Fibroblast of lung (primary cell): ENCODE results near the gene FRMD4A. TPM values are rescaled to one million over a fixed set of nuclear protein-coding genes. Genes with fewer than 3 reads are reported as not detected.

Source experiments
- DNase-seq, 2 donors: peaks; one replicate each; pipeline versions ENCODE4 v3.0.0 to v3.0.0-alpha.2; 2010; ENCODE audit warnings: low read depth in 2 of 2
- H2AFZ ChIP-seq: 2 replicates; pipeline ENCODE4 v1.5.1; 2012; ENCODE audit warnings: low read length, control low read depth, inconsistent platforms
- H3K27ac ChIP-seq: 2 replicates; pipeline ENCODE4 v1.5.1; 2011; ENCODE audit warnings: low read length, control low read depth; ENCODE audit not compliant: insufficient read depth
- H3K27me3 ChIP-seq: 2 replicates; pipeline ENCODE4 v1.5.1; 2011; ENCODE audit warnings: mild to moderate bottlenecking, low read length; ENCODE audit not compliant: control insufficient read depth, insufficient read depth
- H3K36me3 ChIP-seq: 2 replicates; pipeline ENCODE4 v1.5.1; 2011; ENCODE audit warnings: low read length; ENCODE audit not compliant: control insufficient read depth, insufficient read depth
- H3K4me1 ChIP-seq: 2 replicates; pipeline ENCODE4 v1.5.1; 2011; ENCODE audit warnings: low read length; ENCODE audit not compliant: control insufficient read depth, insufficient read depth; ENCODE audit errors: extremely low read depth
- H3K4me2 ChIP-seq: 2 replicates; pipeline ENCODE4 v1.5.1; 2011; ENCODE audit warnings: low read length, control low read depth; ENCODE audit not compliant: insufficient read depth; ENCODE audit errors: extremely low read depth
- H3K4me3 ChIP-seq, 4 experiments: fragments of 200-600 bp in 1 of 4; sonication (generic) in 1 of 4; replicated peaks in 1 of 4; 2 replicates each; pipeline ENCODE4 v1.5.1; 2011 to 2016; ENCODE audit warnings: low read length in 4 of 4, low read depth in 3 of 4, mild to moderate bottlenecking in 3 of 4, control low read depth in 2 of 4, inconsistent platforms in 1 of 4, mixed read lengths in 1 of 4; ENCODE audit not compliant: insufficient read depth in 1 of 4; ENCODE audit errors: control extremely low read depth in 1 of 4
- H3K79me2 ChIP-seq: 2 replicates; pipeline ENCODE4 v1.5.1; 2012; ENCODE audit warnings: mild to moderate bottlenecking, low read length, inconsistent platforms; ENCODE audit not compliant: control insufficient read depth, insufficient read depth
- H3K9ac ChIP-seq: 2 replicates; pipeline ENCODE4 v1.5.1; 2011; ENCODE audit warnings: mild to moderate bottlenecking, low read length, control low read depth; ENCODE audit not compliant: insufficient read depth
- H3K9me3 ChIP-seq: 2 replicates; pipeline ENCODE4 v1.5.1; 2012; ENCODE audit warnings: low read depth, low read length; ENCODE audit not compliant: control insufficient read depth, insufficient read depth
- H4K20me1 ChIP-seq: 2 replicates; pipeline ENCODE4 v1.5.1; 2011; ENCODE audit warnings: low read length; ENCODE audit not compliant: control insufficient read depth, insufficient read depth; ENCODE audit errors: extremely low read depth
- EZH2 ChIP-seq: IDR thresholded peaks from 2 replicates; pipeline ENCODE4 v1.5.1; 2012; ENCODE audit warnings: low read length, control low read depth, mild to moderate bottlenecking; ENCODE audit errors: missing control alignments
- polyA plus RNA-seq, 2 donors: library from polyadenylated mRNA; depleted of rRNA in 1 of 2; stranded (reverse) in 1 of 2; unstranded in 1 of 2; fragments of >200 nt; gene quantifications; 2 replicates each; pipeline ENCODE4 v1.2.1, GENCODE V29; 2011 to 2012; ENCODE audit warnings: missing spikeins in 1 of 2
- total RNA-seq: library from RNA; depleted of rRNA; stranded (reverse); fragments of >200 nt; gene quantifications from 2 replicates; pipeline ENCODE4 v1.2.1, GENCODE V29; 2014
- TF ChIP-seq, protein P1 (sequence below), 2 donors: IDR thresholded peaks in 1 of 2; conservative IDR thresholded peaks in 1 of 2; 1 replicate in 1 of 2; 2 replicates in 1 of 2; pipeline ENCODE4 v1.5.1; 2011 to 2012; ENCODE audit warnings: low read length in 2 of 2, control low read depth in 1 of 2, inconsistent platforms in 1 of 2, low read depth in 1 of 2, mild to moderate bottlenecking in 1 of 2

The FRMD4A gene
- total and polyA plus RNA-seq, 2 donors (not counting 1 experiment from before 2014, with no cell fraction given), result 26.9 to 63.6 TPM

DNA sequence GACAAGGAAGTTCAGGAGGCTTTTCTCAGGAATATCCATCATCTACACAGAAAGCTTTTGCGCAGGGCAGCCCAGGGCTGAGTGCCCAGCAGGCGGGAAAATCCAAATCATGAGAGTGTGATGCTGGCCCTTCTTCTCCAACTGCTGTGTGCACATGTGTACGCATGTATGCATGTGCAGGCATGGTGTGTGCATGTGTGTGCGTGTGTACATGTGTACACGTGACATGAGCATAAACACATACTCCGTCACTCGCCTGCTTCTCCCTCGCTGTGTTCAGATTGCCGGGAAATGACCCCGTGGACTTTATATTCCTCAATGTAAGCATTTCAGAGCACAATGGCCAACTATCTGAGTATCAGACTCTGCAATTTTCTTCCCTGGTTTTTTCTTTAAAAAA is 658.8 kb downstream of the FRMD4A start:
- no peaks in the 10 kb centered on the region for H3K9me3 ChIP-seq
- TF ChIP-seq, protein P1, sequence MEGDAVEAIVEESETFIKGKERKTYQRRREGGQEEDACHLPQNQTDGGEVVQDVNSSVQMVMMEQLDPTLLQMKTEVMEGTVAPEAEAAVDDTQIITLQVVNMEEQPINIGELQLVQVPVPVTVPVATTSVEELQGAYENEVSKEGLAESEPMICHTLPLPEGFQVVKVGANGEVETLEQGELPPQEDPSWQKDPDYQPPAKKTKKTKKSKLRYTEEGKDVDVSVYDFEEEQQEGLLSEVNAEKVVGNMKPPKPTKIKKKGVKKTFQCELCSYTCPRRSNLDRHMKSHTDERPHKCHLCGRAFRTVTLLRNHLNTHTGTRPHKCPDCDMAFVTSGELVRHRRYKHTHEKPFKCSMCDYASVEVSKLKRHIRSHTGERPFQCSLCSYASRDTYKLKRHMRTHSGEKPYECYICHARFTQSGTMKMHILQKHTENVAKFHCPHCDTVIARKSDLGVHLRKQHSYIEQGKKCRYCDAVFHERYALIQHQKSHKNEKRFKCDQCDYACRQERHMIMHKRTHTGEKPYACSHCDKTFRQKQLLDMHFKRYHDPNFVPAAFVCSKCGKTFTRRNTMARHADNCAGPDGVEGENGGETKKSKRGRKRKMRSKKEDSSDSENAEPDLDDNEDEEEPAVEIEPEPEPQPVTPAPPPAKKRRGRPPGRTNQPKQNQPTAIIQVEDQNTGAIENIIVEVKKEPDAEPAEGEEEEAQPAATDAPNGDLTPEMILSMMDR (conservative IDR thresholded peaks at IDR 0.05 in 1 of 2, IDR thresholded peaks at IDR 0.05 in 1 of 2; ENCODE audit: low read depth in 1 of 2, low read length in 2 of 2), result no peak
- H3K27ac ChIP-seq, result no peak overlapping the region
- H3K4me2 ChIP-seq, result no peak overlapping the region
- H3K4me1 ChIP-seq, result no peaks in the 10 kb centered on the region
- no peak overlapping the region for H2AFZ ChIP-seq
- H3K36me3 ChIP-seq, result peaks cover 26% of the 10 kb centered on the region
- no peaks in the 10 kb centered on the region for H3K27me3 ChIP-seq
- H3K4me3 ChIP-seq, result no peak overlapping the region
- H3K9ac ChIP-seq, result no peak overlapping the region
- peaks cover 5% of the 10 kb centered on the region for H3K79me2 ChIP-seq
- H4K20me1 ChIP-seq, result no peaks in the 10 kb centered on the region
- no peak for DNase-seq

DNA sequence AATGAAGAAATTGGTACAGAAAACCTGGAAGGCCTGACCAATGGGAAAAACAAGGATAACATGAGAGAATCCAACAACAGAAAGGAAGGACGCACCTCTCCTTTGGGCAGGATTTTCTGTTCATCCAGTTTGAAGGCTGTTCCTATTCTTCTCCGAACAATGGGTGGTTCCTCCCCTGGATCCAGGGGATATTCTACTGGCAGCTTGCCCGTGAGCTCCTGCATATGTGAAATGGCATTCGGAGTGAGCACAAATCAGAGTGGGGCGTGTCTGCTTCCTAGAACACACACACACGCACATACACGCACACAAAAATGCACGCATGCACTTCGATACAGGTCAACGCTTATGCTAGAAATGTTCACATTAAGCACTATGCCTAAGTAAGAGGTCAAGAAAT is 660.4 kb downstream of the FRMD4A start:
- Histone ChIP-seq H3K4me3 (no peak overlapping the region), H2AFZ (no peak overlapping the region), H3K27ac (no peak overlapping the region), H3K4me1 (no peaks in the 10 kb centered on the region), H4K20me1 (no peaks in the 10 kb centered on the region), H3K9ac (no peak overlapping the region), H3K27me3 (no peaks in the 10 kb centered on the region), H3K79me2 (peaks cover 5% of the 10 kb centered on the region), H3K9me3 (no peaks in the 10 kb centered on the region), H3K4me2 (no peak overlapping the region), H3K36me3 (peaks cover 34% of the 10 kb centered on the region)
- TF ChIP-seq EZH2, result no peak
- TF ChIP-seq, protein P1 (conservative IDR thresholded peaks at IDR 0.05 in 1 of 2, IDR thresholded peaks at IDR 0.05 in 1 of 2; ENCODE audit: low read depth in 1 of 2, low read length in 2 of 2), result no peak
- DNase-seq, result no peak

DNA sequence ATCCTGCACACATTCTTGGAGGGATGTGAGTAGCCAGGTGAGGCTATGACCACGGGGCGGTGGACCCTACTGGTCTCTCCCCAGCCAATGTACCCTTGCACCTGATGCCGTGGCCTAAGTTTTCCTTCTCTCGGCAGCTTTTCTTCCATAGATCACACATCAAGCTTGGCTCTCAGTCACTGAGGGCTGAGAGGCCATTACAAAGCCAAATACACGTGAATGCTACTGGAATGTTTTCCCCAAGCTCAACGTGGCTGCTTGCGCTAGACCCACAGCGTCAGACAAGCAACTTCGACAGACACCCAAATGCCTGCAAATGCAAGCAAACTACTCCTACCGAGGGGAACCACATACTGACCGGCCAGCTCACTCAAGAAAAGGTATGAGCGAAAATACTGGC is 660.8 kb downstream of the FRMD4A start:
- H3K4me2 ChIP-seq, result no peak overlapping the region
- no peaks in the 10 kb centered on the region for H3K4me1 ChIP-seq
- no peak for TF ChIP-seq EZH2
- TF ChIP-seq, protein P1 (conservative IDR thresholded peaks at IDR 0.05 in 1 of 2, IDR thresholded peaks at IDR 0.05 in 1 of 2; ENCODE audit: low read depth in 1 of 2, low read length in 2 of 2), result no peak
- peaks cover 33% of the 10 kb centered on the region for H3K36me3 ChIP-seq
- H3K9me3 ChIP-seq, result no peaks in the 10 kb centered on the region
- H3K9ac ChIP-seq, result no peak overlapping the region
- H3K27me3 ChIP-seq, result no peaks in the 10 kb centered on the region
- H3K27ac ChIP-seq, result no peak overlapping the region
- H3K4me3 ChIP-seq, result no peak overlapping the region
- H2AFZ ChIP-seq, result no peak overlapping the region
- no peaks in the 10 kb centered on the region for H4K20me1 ChIP-seq
- no peak for DNase-seq
- peaks cover 5% of the 10 kb centered on the region for H3K79me2 ChIP-seq
